Activated CD4-positive, alpha-beta T cell treated with anti-CD3 and anti-CD28 coated beads, Interleukin-2, amount 10 ng/mL, durations not matched to agents 7 days and 5 days (primary cell): ENCODE results near the gene PRKACA. TPM values are rescaled to one million over a fixed set of nuclear protein-coding genes. Genes with fewer than 3 reads are reported as not detected.

Experiments used
- CTCF ChIA-PET: fragments of 350-600 bp; sonication (Branson Sonifier 250); formaldehyde crosslinking; loops from one replicate; lab custom pipeline; 2021; ENCODE audit warnings: antibody characterized with exemption; lab: Charles Lee
- POLR2A ChIA-PET: fragments of 350-600 bp; sonication (Branson Sonifier 250); formaldehyde crosslinking; loops from one replicate; lab custom pipeline; 2021; ENCODE audit warnings: antibody characterized with exemption; lab: Charles Lee
- DNase-seq: peaks from one replicate; pipeline ENCODE4 v3.0.0-alpha.2; 2020
- H3K27ac Mint-ChIP-seq: one replicate; pipeline ENCODE4 v1.8.0; 2021; ENCODE audit warnings: mild to moderate bottlenecking, moderate library complexity, mixed read lengths
- H3K27me3 Mint-ChIP-seq: one replicate; pipeline ENCODE4 v1.8.0; 2021; ENCODE audit warnings: mixed read lengths
- H3K36me3 Mint-ChIP-seq: one replicate; pipeline ENCODE4 v1.8.0; 2021; ENCODE audit warnings: low read depth, mixed read lengths
- H3K4me1 Mint-ChIP-seq: one replicate; pipeline ENCODE4 v1.8.0; 2021; ENCODE audit warnings: mixed read lengths
- H3K4me3 Mint-ChIP-seq: one replicate; pipeline ENCODE4 v1.8.0; 2021; ENCODE audit warnings: mild to moderate bottlenecking, moderate library complexity, mixed read lengths
- H3K9me3 Mint-ChIP-seq: one replicate; pipeline ENCODE4 v1.8.0; 2021; ENCODE audit warnings: mixed read lengths
- total RNA-seq, 2 experiments: library from RNA; stranded (reverse); gene quantifications; one replicate each; pipeline ENCODE4 v1.2.3, GENCODE V29; 2021

Gene PRKACA
- total RNA-seq, 2 experiments from 2014 or later: 50.6 to 56.8 TPM

DNA sequence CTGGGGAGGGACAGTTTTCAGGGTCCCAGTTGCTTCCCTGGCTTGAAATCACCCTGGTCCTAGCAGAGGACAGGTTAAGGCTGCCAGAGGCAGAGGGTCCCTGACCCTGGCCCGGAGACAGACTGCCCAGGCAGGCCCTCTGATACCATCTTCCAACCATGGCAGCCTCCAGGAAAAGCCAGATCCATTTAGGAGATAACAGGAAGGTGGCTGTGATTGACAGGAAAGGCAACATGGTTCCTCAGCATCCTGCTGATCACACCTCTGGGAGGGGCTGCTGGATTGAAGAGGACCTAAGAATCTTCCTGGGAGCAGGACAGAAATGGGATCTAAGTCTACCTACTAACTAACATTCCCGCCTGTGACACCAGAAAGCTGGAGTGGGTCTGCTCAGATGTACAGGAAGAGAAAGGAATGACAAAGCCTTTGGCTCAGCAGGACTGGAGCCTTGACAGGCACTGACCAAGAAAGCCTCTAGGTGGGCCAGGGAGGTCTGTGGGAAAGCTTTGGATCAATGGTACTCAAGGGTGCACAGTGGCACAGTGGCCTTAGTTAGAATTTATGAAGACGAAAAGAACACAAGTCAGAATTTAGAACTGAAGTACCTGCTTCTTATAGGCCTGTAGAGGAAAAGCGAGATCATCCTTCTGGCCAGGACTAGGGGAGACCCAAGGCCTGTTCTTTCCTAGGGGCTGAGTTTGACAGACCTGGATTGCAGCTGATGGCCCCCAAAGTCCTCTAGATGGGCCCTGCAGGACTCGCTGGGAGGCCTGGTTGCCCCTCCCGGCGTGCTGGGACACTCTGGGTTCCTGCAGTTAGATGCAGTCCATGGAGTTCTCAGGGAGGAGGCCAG lies 2.3 kb upstream of the PRKACA start:
- Mint-ChIP-seq H3K36me3 (peaks cover 23% of the 10 kb centered on the region), H3K9me3 (no peaks in the 10 kb centered on the region), H3K4me1 (peaks cover 36% of the 10 kb centered on the region), H3K27ac (peak overlapping the region; percentile 13), H3K27me3 (no peaks in the 10 kb centered on the region), H3K4me3 (no peak overlapping the region)
- DNase-seq: no peak
- POLR2A ChIA-PET: no interaction called here
- CTCF ChIA-PET: interaction anchor here (3.6 kb wide), 1 partner anchor 17 kb away, joined by 12 read pairs; the partner anchor contains the start of gene ASF1B

DNA sequence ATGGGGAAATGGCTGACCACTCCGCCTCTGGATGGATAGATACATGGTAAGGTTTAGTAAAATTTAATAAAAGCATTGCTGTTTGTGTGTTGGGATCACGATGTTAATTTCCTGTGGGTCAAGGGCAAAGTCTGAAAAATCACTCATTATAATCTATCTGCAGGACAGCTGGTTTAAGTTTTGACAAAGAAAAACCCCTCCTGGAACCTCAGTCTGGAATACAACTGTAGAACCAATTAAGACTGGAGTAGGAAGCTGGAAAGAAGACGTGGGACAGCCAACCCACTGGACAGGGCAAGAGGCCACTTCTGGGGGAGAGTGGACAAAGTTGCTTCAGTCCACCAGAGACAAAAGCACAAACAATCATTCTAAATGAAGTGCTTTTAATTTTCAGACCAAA lies 1.6 kb upstream of the PRKACA start:
- no peak overlapping the region for H3K27ac Mint-ChIP-seq
- POLR2A ChIA-PET: no interaction called here

DNA sequence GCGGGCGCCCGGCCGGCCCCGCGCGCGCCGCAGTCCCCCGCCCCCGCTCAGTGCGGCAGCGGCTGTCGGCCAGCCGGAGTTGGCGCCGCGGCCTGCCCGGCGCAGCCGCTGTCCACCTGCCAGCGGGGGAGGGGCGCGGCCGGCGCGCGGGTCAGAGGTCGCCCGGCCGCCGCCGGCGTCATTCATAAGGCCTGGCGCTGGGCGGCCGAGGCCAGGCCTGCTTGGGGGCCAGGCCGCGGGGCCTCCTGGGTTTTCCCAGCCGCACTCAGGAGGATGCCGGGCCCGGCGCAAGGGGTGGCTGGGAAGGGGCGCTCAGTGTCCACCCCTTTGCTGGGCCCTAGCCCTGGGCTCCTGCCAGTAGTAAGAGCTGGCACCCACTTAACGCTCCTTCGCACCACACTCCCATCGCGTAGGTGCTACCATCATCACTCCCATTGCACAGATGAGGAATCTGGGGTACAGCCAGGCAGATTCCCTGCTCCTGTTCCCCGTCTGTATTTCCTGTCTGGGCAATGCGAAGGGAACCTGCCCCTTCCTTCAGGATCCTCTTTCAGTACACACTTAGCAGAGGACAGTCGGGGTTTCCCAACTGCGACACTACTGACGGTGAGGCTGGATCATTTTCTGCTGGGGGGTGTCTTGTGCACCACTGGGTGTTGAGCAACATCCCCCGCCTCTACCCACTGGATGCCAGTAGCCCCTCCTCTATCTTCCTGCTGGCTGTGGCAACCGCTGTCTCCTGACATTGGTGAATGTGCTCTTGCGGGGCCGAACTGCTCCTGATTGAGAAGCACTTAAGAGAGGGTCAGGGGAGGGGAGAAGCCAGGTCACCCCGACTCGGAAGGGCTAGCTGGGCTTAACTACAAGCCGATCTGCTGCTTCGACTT lies 846 bp upstream of the PRKACA start:
- peak; percentile 46 for DNase-seq
- POLR2A ChIA-PET: no interaction called here
- H3K4me3 Mint-ChIP-seq: peak overlapping the region; percentile 90
- H3K36me3 Mint-ChIP-seq: peaks cover 14% of the 10 kb centered on the region
- CTCF ChIA-PET: interaction anchor here (0.6 to 3.6 kb wide), 3 partner anchors 18 to 207 kb away, joined by 4 to 17 read pairs (median 12); partner anchors contain the start of gene ASF1B
- H3K4me1 Mint-ChIP-seq: peaks cover 43% of the 10 kb centered on the region
- H3K27me3 Mint-ChIP-seq: no peaks in the 10 kb centered on the region
- no peaks in the 10 kb centered on the region for H3K9me3 Mint-ChIP-seq
- H3K27ac Mint-ChIP-seq: peak overlapping the region; percentile 82

More for the DNA sequence above, 1.6 kb upstream of the PRKACA start:
- CTCF ChIA-PET: interaction anchor here (3.6 kb wide), 1 partner anchor 18 kb away, joined by 12 read pairs; the partner anchor contains the start of gene ASF1B
- no peaks in the 10 kb centered on the region for H3K9me3 Mint-ChIP-seq
- no peaks in the 10 kb centered on the region for H3K27me3 Mint-ChIP-seq
- peaks cover 16% of the 10 kb centered on the region for H3K36me3 Mint-ChIP-seq
- DNase-seq: no peak
- peaks cover 40% of the 10 kb centered on the region for H3K4me1 Mint-ChIP-seq
- H3K4me3 Mint-ChIP-seq: peak overlapping the region; percentile 78

GRCh38 chr19:14116918-14117578 lies 514 bp downstream of the PRKACA start:
- peak overlapping the region; percentile 69 for H3K27ac Mint-ChIP-seq
- DNase-seq: peak; percentile 18

GRCh38 chr19:14116525-14116917 lies 1.0 kb downstream of the PRKACA start:
- Mint-ChIP-seq H3K27ac (peak overlapping the region; percentile 69), H3K9me3 (no peaks in the 10 kb centered on the region), H3K4me1 (peaks cover 60% of the 10 kb centered on the region), H3K4me3 (peak overlapping the region; percentile 85), H3K36me3 (peaks cover 5% of the 10 kb centered on the region), H3K27me3 (no peaks in the 10 kb centered on the region)
- ChIA-PET CTCF (interaction anchor here (0.6 to 3.3 kb wide), 3 partner anchors 20 to 140 kb away, joined by 4 to 17 read pairs (median 4); partner anchors contain the start of gene ASF1B), POLR2A (no interaction called here)
- no peak for DNase-seq

More at GRCh38 chr19:14116918-14117578, 514 bp downstream of the PRKACA start:
- ChIA-PET POLR2A (interaction anchor here (0.5 to 0.7 kb wide), 3 partner anchors 10 to 60 kb away, joined by 3 read pairs; no protein-coding TSS in a partner anchor), CTCF (interaction anchor here (3.3 kb wide), 1 partner anchor 19 kb away, joined by 17 read pairs; the partner anchor contains the start of gene ASF1B)
- H3K27me3 Mint-ChIP-seq: no peaks in the 10 kb centered on the region
- H3K9me3 Mint-ChIP-seq: no peaks in the 10 kb centered on the region
- peaks cover 7% of the 10 kb centered on the region for H3K36me3 Mint-ChIP-seq
- H3K4me1 Mint-ChIP-seq: peaks cover 55% of the 10 kb centered on the region
- peak overlapping the region; percentile 85 for H3K4me3 Mint-ChIP-seq

DNA sequence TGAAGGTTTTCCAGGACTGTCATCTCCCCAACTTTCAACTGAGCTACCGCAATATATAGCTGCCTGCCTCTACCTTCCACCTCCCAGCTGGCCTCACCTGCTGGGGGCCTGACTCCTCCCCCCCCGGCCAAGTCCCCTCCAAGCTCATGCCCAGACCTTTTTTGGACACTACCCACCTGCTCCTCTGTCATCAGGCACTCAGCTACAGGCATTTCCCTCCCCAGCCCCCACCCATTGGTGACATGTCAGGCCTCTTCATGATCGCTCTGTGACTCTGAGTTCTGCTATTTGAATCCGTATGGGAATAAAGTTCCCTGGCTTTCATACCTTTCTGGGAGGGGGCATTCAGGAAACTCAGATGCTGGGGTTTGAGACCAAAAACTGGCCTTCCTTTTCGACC lies 1.8 kb downstream of the PRKACA start:
- ChIA-PET CTCF (interaction anchor here (0.6 to 3.3 kb wide), 11 partner anchors 9 to 276 kb away, joined by 3 to 17 read pairs (median 4); partner anchors contain the start of gene ASF1B), POLR2A (no interaction called here)
- Mint-ChIP-seq H3K27ac (no peak overlapping the region), H3K4me1 (peaks cover 61% of the 10 kb centered on the region), H3K27me3 (no peaks in the 10 kb centered on the region), H3K9me3 (no peaks in the 10 kb centered on the region), H3K4me3 (peak overlapping the region; percentile 85), H3K36me3 (peaks cover 3% of the 10 kb centered on the region)
- no peak for DNase-seq

DNA sequence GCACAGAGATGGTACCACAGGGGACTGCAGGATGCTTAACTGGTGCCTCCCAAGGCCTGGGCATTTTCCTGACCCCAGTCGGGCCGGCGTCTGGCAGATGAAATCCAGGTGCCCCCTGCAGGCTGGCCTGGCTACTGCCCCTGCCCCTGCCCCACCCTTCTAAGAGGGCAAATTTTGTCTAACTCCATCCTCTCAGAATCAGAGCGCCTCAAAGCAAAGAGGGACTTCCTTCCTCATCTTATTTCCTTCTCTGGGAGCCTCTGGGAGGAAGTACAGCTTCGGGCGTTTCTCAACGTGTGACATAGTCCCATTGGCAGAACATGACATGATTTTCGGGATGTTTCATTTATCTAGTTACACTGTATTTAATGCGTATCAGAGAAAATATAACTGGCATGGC lies 2.7 kb downstream of the PRKACA start:
- ChIA-PET POLR2A (no interaction called here), CTCF (interaction anchor here (0.6 to 3.3 kb wide), 16 partner anchors 12 to 277 kb away, joined by 3 to 17 read pairs (median 5); partner anchors contain the start of genes ASF1B and MISP3)
- Mint-ChIP-seq H3K9me3 (no peaks in the 10 kb centered on the region), H3K4me1 (peaks cover 58% of the 10 kb centered on the region), H3K27ac (no peak overlapping the region), H3K27me3 (no peaks in the 10 kb centered on the region), H3K36me3 (no peaks in the 10 kb centered on the region), H3K4me3 (no peak overlapping the region)
- DNase-seq: peak; percentile 57

GRCh38 chr19:14114439-14114838 lies 3.1 kb downstream of the PRKACA start:
- POLR2A ChIA-PET: no interaction called here
- Mint-ChIP-seq H3K4me1 (peaks cover 57% of the 10 kb centered on the region), H3K9me3 (no peaks in the 10 kb centered on the region), H3K36me3 (no peaks in the 10 kb centered on the region), H3K27me3 (no peaks in the 10 kb centered on the region), H3K27ac (no peak overlapping the region), H3K4me3 (no peak overlapping the region)
- no peak for DNase-seq
- CTCF ChIA-PET: interaction anchor here (0.7 to 3.2 kb wide), 10 partner anchors 11 to 255 kb away, joined by 3 to 15 read pairs (median 6); partner anchors contain the start of genes ASF1B and MISP3

GRCh38 chr19:14113762-14114414 lies 3.7 kb downstream of the PRKACA start:
- ChIA-PET POLR2A (no interaction called here), CTCF (interaction anchor here (0.6 to 3.2 kb wide), 12 partner anchors 9 to 255 kb away, joined by 3 to 15 read pairs (median 6); partner anchors contain the start of genes ASF1B and MISP3)
- Mint-ChIP-seq H3K36me3 (no peaks in the 10 kb centered on the region), H3K9me3 (no peaks in the 10 kb centered on the region), H3K4me3 (no peak overlapping the region), H3K4me1 (peaks cover 53% of the 10 kb centered on the region), H3K27ac (no peak overlapping the region), H3K27me3 (no peaks in the 10 kb centered on the region)
- peak; percentile 45 for DNase-seq

GRCh38 chr19:14112809-14113385 lies 4.7 kb downstream of the PRKACA start:
- no peak for DNase-seq
- H3K4me3 Mint-ChIP-seq: no peak overlapping the region
- ChIA-PET CTCF (interaction anchor here (0.6 to 3.2 kb wide), 9 partner anchors 8 to 254 kb away, joined by 3 to 15 read pairs (median 3); partner anchors contain the start of genes ASF1B and MISP3), POLR2A (no interaction called here)
- no peaks in the 10 kb centered on the region for H3K36me3 Mint-ChIP-seq
- no peaks in the 10 kb centered on the region for H3K9me3 Mint-ChIP-seq
- H3K27me3 Mint-ChIP-seq: no peaks in the 10 kb centered on the region
- no peak overlapping the region for H3K27ac Mint-ChIP-seq
- peaks cover 47% of the 10 kb centered on the region for H3K4me1 Mint-ChIP-seq
